CD4-positive, alpha-beta T cell (primary cell): ENCODE data around the gene ROBO4. TPM values are rescaled to one million over a fixed set of nuclear protein-coding genes. Genes with fewer than 3 reads are reported as not detected.

Experiments used
- ATAC-seq: fragments of 200-7000 bp; cut with Tn5 transposase; one replicate; pipeline ENCODE4 v1.10.0; 2022; ENCODE audit warnings: mild to moderate bottlenecking; ENCODE audit not compliant: poor library complexity
- CTCF ChIA-PET: fragments of 350-600 bp; sonication (Branson Sonifier 250); formaldehyde crosslinking; loops from one replicate; lab custom pipeline; 2021; ENCODE audit warnings: antibody characterized with exemption, inconsistent platforms; lab: Charles Lee
- POLR2A ChIA-PET: fragments of 350-600 bp; sonication (Branson Sonifier 250); formaldehyde crosslinking; loops from one replicate; lab custom pipeline; 2021; ENCODE audit warnings: antibody characterized with exemption, inconsistent platforms; lab: Charles Lee
- DNase-seq, 14 experiments: peaks; one replicate each; pipeline ENCODE4 v3.0.0-alpha.2; 2013 to 2020; ENCODE audit warnings: mixed read lengths in 2 of 14
- H3K27ac ChIP-seq, 2 donors: one replicate each; pipeline versions ENCODE4 v1.5.1 to v1.7.0; 2013; ENCODE audit warnings: low read length in 2 of 2, low read depth in 1 of 2, mild to moderate bottlenecking in 1 of 2
- H3K27me3 ChIP-seq, 2 experiments: 1 replicate in 1 of 2; 2 replicates in 1 of 2; pipeline versions ENCODE4 v1.6.1 to v1.7.0; 2013; ENCODE audit warnings: low read length in 2 of 2, control low read depth in 1 of 2, mild to moderate bottlenecking in 1 of 2, moderate library complexity in 1 of 2; ENCODE audit not compliant: insufficient read depth in 2 of 2, control insufficient read depth in 1 of 2
- H3K36me3 ChIP-seq: one replicate; pipeline ENCODE4 v1.6.1; 2013; ENCODE audit warnings: low read length, control low read depth; ENCODE audit not compliant: insufficient read depth
- H3K4me1 ChIP-seq: one replicate; pipeline ENCODE4 v1.6.1; 2013; ENCODE audit warnings: low read length, control low read depth; ENCODE audit not compliant: insufficient read depth
- H3K4me3 ChIP-seq: one replicate; pipeline ENCODE4 v1.5.1; 2013; ENCODE audit warnings: mild to moderate bottlenecking, low read length, moderate library complexity
- H3K9me3 ChIP-seq, 2 experiments: 1 replicate in 1 of 2; 2 replicates in 1 of 2; pipeline versions ENCODE4 v1.6.1 to v1.7.0; 2013; ENCODE audit warnings: low read length in 2 of 2, mild to moderate bottlenecking in 2 of 2, control low read depth in 1 of 2, moderate library complexity in 1 of 2; ENCODE audit not compliant: control insufficient read depth in 1 of 2, insufficient read depth in 1 of 2
- H3K27ac Mint-ChIP-seq: one replicate; pipeline ENCODE4 v1.8.0; 2020; ENCODE audit warnings: mixed read lengths
- H3K27me3 Mint-ChIP-seq: one replicate; pipeline ENCODE4 v1.8.0; 2021; ENCODE audit warnings: mixed read lengths
- H3K36me3 Mint-ChIP-seq: one replicate; pipeline ENCODE4 v1.8.0; 2021; ENCODE audit warnings: low read depth, mixed read lengths
- H3K4me1 Mint-ChIP-seq: one replicate; pipeline ENCODE4 v1.8.0; 2021; ENCODE audit warnings: low read depth, mixed read lengths
- H3K4me3 Mint-ChIP-seq: one replicate; pipeline ENCODE4 v1.8.0; 2020; ENCODE audit warnings: mild to moderate bottlenecking, mixed read lengths
- H3K9me3 Mint-ChIP-seq: one replicate; pipeline ENCODE4 v1.8.0; 2020; ENCODE audit warnings: mixed read lengths
- intact Hi-C, 2 experiments: fragments of 100-400 bp; cut with DNase I in 1 of 2; cut with micrococcal nuclease in 1 of 2; formaldehyde crosslinking; loops; one replicate each; pipeline versions ENCODE4 v1.15.1 to v1.9.0; 2023 to 2025; cut with DNase I, micrococcal nuclease
- total RNA-seq, 174 experiments: library from RNA in 2 of 174; stranded (reverse) in 2 of 174; gene quantifications; one replicate each; pipeline ENCODE4 v1.2.3 and lab custom pipeline; 2021 to 2026
- TF ChIP-seq, protein P1 (sequence below): fragments of 200-600 bp; IDR thresholded peaks from one replicate; pipeline ENCODE4 v1.8.0; 2022; ENCODE audit warnings: antibody characterized with exemption, mild to moderate bottlenecking

ROBO4 gene
- total RNA-seq, 2 experiments from 2014 or later, result not detected

DNA sequence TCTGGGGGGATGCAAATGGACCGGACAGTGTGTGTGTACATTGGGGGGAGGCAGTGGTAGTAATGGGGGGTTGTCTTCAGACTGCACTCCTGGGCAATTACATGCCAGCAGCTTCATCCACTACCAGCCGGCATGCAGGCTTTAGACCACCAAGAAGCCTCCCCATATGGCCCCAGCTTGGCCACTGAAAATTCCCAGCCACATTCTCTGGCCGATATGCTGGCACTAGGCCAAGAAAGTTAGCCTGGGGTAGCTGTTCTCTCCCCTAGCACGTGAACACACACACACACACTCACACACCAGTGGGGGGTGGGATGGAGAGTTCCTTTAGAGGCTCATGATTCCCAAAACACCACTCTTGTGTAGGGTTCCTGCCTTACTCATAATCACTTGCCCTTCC, 36.0 kb downstream of the ROBO4 start:
- Mint-ChIP-seq H3K27ac (no peak overlapping the region), H3K4me1 (peaks cover 29% of the 10 kb centered on the region), H3K9me3 (no peaks in the 10 kb centered on the region), H3K27me3 (peaks cover 74% of the 10 kb centered on the region), H3K4me3 (no peak overlapping the region), H3K36me3 (no peaks in the 10 kb centered on the region)
- ChIA-PET POLR2A (no interaction called here), CTCF (no interaction called here)
- intact Hi-C loops, result no loop called here
- TF ChIP-seq, protein P1, sequence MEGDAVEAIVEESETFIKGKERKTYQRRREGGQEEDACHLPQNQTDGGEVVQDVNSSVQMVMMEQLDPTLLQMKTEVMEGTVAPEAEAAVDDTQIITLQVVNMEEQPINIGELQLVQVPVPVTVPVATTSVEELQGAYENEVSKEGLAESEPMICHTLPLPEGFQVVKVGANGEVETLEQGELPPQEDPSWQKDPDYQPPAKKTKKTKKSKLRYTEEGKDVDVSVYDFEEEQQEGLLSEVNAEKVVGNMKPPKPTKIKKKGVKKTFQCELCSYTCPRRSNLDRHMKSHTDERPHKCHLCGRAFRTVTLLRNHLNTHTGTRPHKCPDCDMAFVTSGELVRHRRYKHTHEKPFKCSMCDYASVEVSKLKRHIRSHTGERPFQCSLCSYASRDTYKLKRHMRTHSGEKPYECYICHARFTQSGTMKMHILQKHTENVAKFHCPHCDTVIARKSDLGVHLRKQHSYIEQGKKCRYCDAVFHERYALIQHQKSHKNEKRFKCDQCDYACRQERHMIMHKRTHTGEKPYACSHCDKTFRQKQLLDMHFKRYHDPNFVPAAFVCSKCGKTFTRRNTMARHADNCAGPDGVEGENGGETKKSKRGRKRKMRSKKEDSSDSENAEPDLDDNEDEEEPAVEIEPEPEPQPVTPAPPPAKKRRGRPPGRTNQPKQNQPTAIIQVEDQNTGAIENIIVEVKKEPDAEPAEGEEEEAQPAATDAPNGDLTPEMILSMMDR, result no peak
- DNase-seq (no peak), ATAC-seq (no peak)
- peaks cover 0 to 23% of the 10 kb centered on the region in 2 experiments for H3K9me3 ChIP-seq
- H3K4me3 ChIP-seq, result no peak overlapping the region
- no peaks in the 10 kb centered on the region for H3K36me3 ChIP-seq
- H3K27me3 ChIP-seq, result peaks cover 53 to 64% of the 10 kb centered on the region in 2 experiments
- peaks cover 28% of the 10 kb centered on the region for H3K4me1 ChIP-seq
- H3K27ac ChIP-seq, result no peak overlapping the region

DNA sequence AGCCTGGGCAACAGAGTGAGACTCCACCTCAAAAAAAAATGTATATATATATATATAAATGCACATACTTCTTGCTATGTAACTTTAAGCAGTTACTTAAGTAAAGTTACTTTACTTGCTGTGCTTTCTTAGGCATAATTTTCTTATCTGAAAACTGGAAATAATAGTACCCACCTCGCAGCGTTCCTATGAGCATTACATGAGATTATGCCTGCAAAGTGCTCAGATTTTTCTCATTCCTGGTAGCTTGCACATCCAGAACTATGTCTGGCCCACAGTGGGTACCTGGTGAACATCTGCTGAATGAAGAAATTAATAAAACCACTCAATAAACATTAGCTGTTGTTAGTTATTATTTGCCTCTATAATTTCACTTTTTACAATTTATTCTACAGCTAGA, 38.5 kb downstream of the ROBO4 start:
- Histone ChIP-seq H3K36me3 (no peaks in the 10 kb centered on the region), H3K4me1 (peaks cover 8% of the 10 kb centered on the region), H3K4me3 (no peak overlapping the region), H3K27ac (no peak overlapping the region), H3K9me3 (peaks cover 4 to 5% of the 10 kb centered on the region in 2 experiments), H3K27me3 (peaks cover 36 to 49% of the 10 kb centered on the region in 2 experiments)
- intact Hi-C loops, result no loop called here
- ChIA-PET POLR2A (no interaction called here), CTCF (interaction anchor here (0.8 kb wide), 1 partner anchor 23 kb away, joined by 5 read pairs; no protein-coding TSS in a partner anchor)
- no peak overlapping the region for H3K27ac Mint-ChIP-seq
- TF ChIP-seq, protein P1, result no peak
- no peak overlapping the region for H3K4me3 Mint-ChIP-seq
- ATAC-seq, result no peak
- no peak for DNase-seq
- peaks cover 17% of the 10 kb centered on the region for H3K4me1 Mint-ChIP-seq
- H3K27me3 Mint-ChIP-seq, result peaks cover 51% of the 10 kb centered on the region
- no peaks in the 10 kb centered on the region for H3K36me3 Mint-ChIP-seq
- no peaks in the 10 kb centered on the region for H3K9me3 Mint-ChIP-seq

DNA sequence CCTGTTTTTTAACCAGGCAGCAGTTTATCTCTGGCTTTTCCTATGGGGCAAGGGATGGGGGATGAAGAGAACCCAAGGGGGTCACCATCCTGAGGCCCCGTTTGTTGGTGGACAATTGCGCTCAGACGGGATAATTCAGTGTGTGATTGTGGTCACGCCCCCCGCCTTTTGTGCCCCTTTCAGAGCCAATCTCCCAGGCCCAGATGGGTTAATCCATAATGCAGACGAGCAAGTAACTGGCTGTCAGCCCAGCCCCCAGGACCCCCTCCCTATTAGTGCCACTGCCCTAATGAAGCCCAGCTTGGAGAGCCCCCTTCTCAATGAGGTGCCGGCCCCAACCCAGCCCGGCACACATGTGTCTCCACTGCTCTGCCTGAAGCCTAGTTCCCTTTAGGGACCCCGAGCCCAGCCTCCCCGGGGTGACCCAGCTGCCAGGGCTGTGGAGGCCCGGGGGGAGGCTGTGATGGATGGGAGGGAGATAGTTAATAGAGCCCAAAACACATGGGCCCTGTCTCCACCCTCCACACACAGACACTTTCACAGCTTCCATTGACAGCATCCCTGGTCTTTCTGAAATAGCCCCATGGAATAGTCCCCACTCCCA, 51.5 kb downstream of the ROBO4 start:
- POLR2A ChIA-PET, result no interaction called here

More for the DNA sequence above, 51.5 kb downstream of the ROBO4 start:
- TF ChIP-seq, protein P1, result no peak
- Histone ChIP-seq H3K27ac (no peak overlapping the region), H3K4me3 (no peak overlapping the region), H3K27me3 (peaks cover 77 to 96% of the 10 kb centered on the region in 2 experiments), H3K9me3 (no peaks in the 10 kb centered on the region), H3K36me3 (no peaks in the 10 kb centered on the region), H3K4me1 (peaks cover 7% of the 10 kb centered on the region)
- DNase-seq, result no peak
- no peak for ATAC-seq
- no peaks in the 10 kb centered on the region for H3K9me3 Mint-ChIP-seq
- intact Hi-C loops, result no loop called here
- no peaks in the 10 kb centered on the region for H3K36me3 Mint-ChIP-seq
- no peak overlapping the region for H3K27ac Mint-ChIP-seq
- H3K4me3 Mint-ChIP-seq, result no peak overlapping the region
- H3K4me1 Mint-ChIP-seq, result no peaks in the 10 kb centered on the region
- CTCF ChIA-PET, result no interaction called here
- peaks cover 98% of the 10 kb centered on the region for H3K27me3 Mint-ChIP-seq
